Peyer's patch (tissue), 4 donors: ENCODE data around the gene COG2. TPM values are rescaled to one million over a fixed set of nuclear protein-coding genes. Genes with fewer than 3 reads are reported as not detected.

Experiments used
- DNase-seq, 3 donors: peaks; one replicate each; pipeline ENCODE4 v3.0.0-alpha.2; 2017 to 2019
- H3K27ac ChIP-seq, 4 donors: fragments of 200-600 bp; sonication (generic); one replicate each; pipeline ENCODE4 v1.5.1; 2016 to 2019
- H3K27me3 ChIP-seq, 2 donors: fragments of 200-600 bp; sonication (generic); one replicate each; pipeline ENCODE4 v1.5.1; 2019
- H3K36me3 ChIP-seq, 3 donors: fragments of 200-600 bp; sonication (generic); one replicate each; pipeline ENCODE4 v1.5.1; 2016 to 2019
- H3K4me1 ChIP-seq, 4 donors: fragments of 200-600 bp; sonication (generic); one replicate each; pipeline ENCODE4 v1.5.1; 2016 to 2019
- H3K4me3 ChIP-seq, 4 donors: fragments of 200-600 bp; sonication (generic); 1 replicate in 3 of 4; 2 replicates in 1 of 4; pipeline ENCODE4 v1.5.1; 2016 to 2019; ENCODE audit warnings: mild to moderate bottlenecking in 1 of 4
- H3K9me3 ChIP-seq, 4 donors: fragments of 200-600 bp; sonication (generic); one replicate each; pipeline ENCODE4 v1.5.1; 2016 to 2019; ENCODE audit warnings: mild to moderate bottlenecking in 1 of 4
- CTCF ChIP-seq, 6 experiments: fragments of 450-650 bp in 4 of 6; fragments of 200-600 bp in 2 of 6; sonication (generic) in 1 of 6; IDR thresholded peaks; one replicate each; pipeline ENCODE4 v1.5.1; 2017 to 2019; ENCODE audit warnings: antibody characterized with exemption in 6 of 6, mild to moderate bottlenecking in 3 of 6, moderate library complexity in 1 of 6
- POLR2A ChIP-seq, 2 donors: fragments of 450-650 bp; IDR thresholded peaks; one replicate each; pipeline ENCODE4 v1.5.1; 2017; ENCODE audit warnings: antibody characterized with exemption in 2 of 2, mild to moderate bottlenecking in 2 of 2, moderate library complexity in 2 of 2
- total RNA-seq, 4 donors: library from RNA; depleted of rRNA; stranded (reverse); fragments of >200 nt; gene quantifications; one replicate each; pipeline ENCODE4 v1.1.0, GENCODE V29; 2016

COG2 gene
- total RNA-seq, 4 donors from 2014 or later, result 30.5 to 43.9 (median 40.0) TPM

GRCh38 chr1:230636575-230637148 is 5.6 kb upstream of the COG2 start:
- H3K4me1 ChIP-seq, result no peaks in the 10 kb centered on the region
- no peak for DNase-seq
- TF ChIP-seq POLR2A (IDR thresholded peaks at IDR 0.05), result no peak

GRCh38 chr1:230639714-230640209 is 2.5 kb upstream of the COG2 start:
- no peak overlapping the region for H3K4me3 ChIP-seq
- no peaks in the 10 kb centered on the region for H3K27me3 ChIP-seq
- no peak overlapping the region for H3K27ac ChIP-seq
- H3K36me3 ChIP-seq, result no peaks in the 10 kb centered on the region
- TF ChIP-seq POLR2A (IDR thresholded peaks at IDR 0.05), result no peak
- TF ChIP-seq CTCF (IDR thresholded peaks at IDR 0.05), result no peak
- H3K4me1 ChIP-seq, result peaks cover 0 to 17% (median 1%) of the 10 kb centered on the region in 4 donors
- no peak for DNase-seq
- no peaks in the 10 kb centered on the region for H3K9me3 ChIP-seq

More at GRCh38 chr1:230636575-230637148, 5.6 kb upstream of the COG2 start:
- Histone ChIP-seq H3K4me3 (no peak overlapping the region), H3K36me3 (no peaks in the 10 kb centered on the region), H3K27ac (no peak overlapping the region), H3K27me3 (no peaks in the 10 kb centered on the region), H3K9me3 (no peaks in the 10 kb centered on the region)

GRCh38 chr1:230641346-230641745 is 935 bp upstream of the COG2 start:
- Histone ChIP-seq H3K4me1 (peaks cover 0 to 19% (median 1%) of the 10 kb centered on the region in 4 donors), H3K27me3 (no peaks in the 10 kb centered on the region), H3K36me3 (no peaks in the 10 kb centered on the region), H3K9me3 (no peaks in the 10 kb centered on the region), H3K4me3 (peak overlapping the region in 1 of 4 donors; percentile 61), H3K27ac (no peak overlapping the region)
- no peak for TF ChIP-seq POLR2A (IDR thresholded peaks at IDR 0.05)
- no peak for TF ChIP-seq CTCF (IDR thresholded peaks at IDR 0.05)
- DNase-seq, result no peak

- Histone ChIP-seq H3K9me3 (no peaks in the 10 kb centered on the region), H3K4me3 (peak overlapping the region; percentile 61 to 88 (median 71)), H3K27me3 (no peaks in the 10 kb centered on the region), H3K27ac (peak overlapping the region in 2 of 4 donors; percentile 82 to 90), H3K4me1 (peaks cover 0 to 19% (median 1%) of the 10 kb centered on the region in 4 donors), H3K36me3 (no peaks in the 10 kb centered on the region)
- no peak for DNase-seq
- no peak for TF ChIP-seq CTCF (IDR thresholded peaks at IDR 0.05)
- no peak for TF ChIP-seq POLR2A (IDR thresholded peaks at IDR 0.05)
Observed at GRCh38 chr1:230641900-230642262, 400 bp upstream of the COG2 start.

GRCh38 chr1:230643908-230644307 is 1.6 kb downstream of the COG2 start:
- peak overlapping the region in 2 of 4 donors; percentile 9 to 69 for H3K4me3 ChIP-seq

More at GRCh38 chr1:230643908-230644307, 1.6 kb downstream of the COG2 start:
- TF ChIP-seq POLR2A (IDR thresholded peaks at IDR 0.05) (no peak), CTCF (IDR thresholded peaks at IDR 0.05) (no peak)
- Histone ChIP-seq H3K4me1 (peaks cover 0 to 19% (median 1%) of the 10 kb centered on the region in 4 donors), H3K36me3 (no peaks in the 10 kb centered on the region), H3K27me3 (no peaks in the 10 kb centered on the region), H3K9me3 (no peaks in the 10 kb centered on the region), H3K27ac (no peak overlapping the region)
- no peak for DNase-seq
